T-helper 1 cell treated with Interleukin-12 subunit alpha and Interleukin-12 subunit beta and Interleukin-4 antibody, amounts not matched to agents 30 μg/mL and 1 μg/mL, for 36 hours (primary cell): ENCODE data around the gene ZNF668.

Source experiments
- H3K27ac Mint-ChIP-seq: one replicate; pipeline ENCODE4 v1.8.0; 2021; ENCODE audit warnings: mild to moderate bottlenecking, mixed read lengths
- H3K27me3 Mint-ChIP-seq: one replicate; pipeline ENCODE4 v1.8.0; 2021; ENCODE audit warnings: low read depth, mixed read lengths
- H3K36me3 Mint-ChIP-seq: one replicate; pipeline ENCODE4 v1.8.0; 2021; ENCODE audit warnings: low read depth, mixed read lengths
- H3K4me1 Mint-ChIP-seq: one replicate; pipeline ENCODE4 v1.8.0; 2021; ENCODE audit warnings: low read depth, mixed read lengths
- H3K4me3 Mint-ChIP-seq: one replicate; pipeline ENCODE4 v1.8.0; 2021; ENCODE audit warnings: mild to moderate bottlenecking, moderate library complexity, mixed read lengths
- H3K9me3 Mint-ChIP-seq: one replicate; pipeline ENCODE4 v1.8.0; 2021; ENCODE audit warnings: mixed read lengths

Gene ZNF668

DNA sequence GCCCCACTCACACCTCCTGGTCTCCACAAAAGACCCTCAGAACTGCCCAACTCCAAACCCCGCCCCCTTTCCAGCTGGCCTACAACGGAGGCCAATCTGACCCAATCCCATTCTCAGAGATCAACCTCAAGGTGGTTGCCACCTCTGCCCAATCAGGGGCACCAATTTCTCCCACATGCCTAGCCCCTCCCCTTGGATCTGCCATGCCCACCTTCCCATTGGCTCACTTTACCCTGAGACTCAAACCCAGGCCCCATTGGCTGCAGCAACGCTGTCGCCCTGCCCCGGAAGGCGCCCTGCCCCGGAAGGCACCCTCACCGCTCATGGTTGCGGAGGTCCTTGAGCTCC lies 10.6 kb downstream of the ZNF668 start:
- peaks cover 39% of the 10 kb centered on the region for H3K4me1 Mint-ChIP-seq
- H3K27ac Mint-ChIP-seq = peak overlapping the region; percentile 72
- H3K27me3 Mint-ChIP-seq = no peaks in the 10 kb centered on the region
- H3K4me3 Mint-ChIP-seq = peak overlapping the region; percentile 70
- peaks cover 22% of the 10 kb centered on the region for H3K36me3 Mint-ChIP-seq
- H3K9me3 Mint-ChIP-seq = no peaks in the 10 kb centered on the region

DNA sequence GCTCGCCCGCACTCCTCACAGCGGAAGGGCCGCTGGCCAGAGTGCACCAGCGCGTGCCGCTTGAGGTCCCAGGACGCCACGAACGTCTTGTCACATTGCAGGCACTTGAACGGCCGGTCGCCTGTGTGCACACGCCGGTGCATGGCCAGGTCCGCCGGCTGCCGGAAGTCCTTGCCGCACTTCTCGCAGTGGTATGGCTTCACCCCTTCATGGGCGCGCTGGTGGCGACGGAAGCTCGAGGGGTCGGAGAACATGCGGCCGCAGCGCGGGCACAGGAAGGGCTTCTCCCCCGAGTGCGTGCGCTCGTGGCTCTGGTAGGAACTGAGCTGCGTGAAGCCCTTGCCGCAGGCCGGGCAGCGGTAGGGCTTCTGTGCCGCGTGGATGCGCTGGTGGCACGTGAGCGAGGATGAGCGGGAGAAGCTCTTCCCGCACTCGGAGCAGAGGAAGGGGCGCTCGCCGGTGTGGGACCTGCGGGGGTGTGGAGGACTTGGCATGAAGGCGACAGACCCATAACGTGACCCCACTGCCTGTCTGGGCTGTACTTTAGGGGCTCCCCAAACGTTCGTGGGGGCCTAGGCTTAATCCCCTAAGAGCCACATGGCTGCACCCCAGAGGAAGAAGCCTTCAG lies 12.1 kb downstream of the ZNF668 start:
- Mint-ChIP-seq H3K9me3 (no peaks in the 10 kb centered on the region), H3K4me1 (peaks cover 34% of the 10 kb centered on the region), H3K27ac (no peak overlapping the region), H3K4me3 (no peak overlapping the region), H3K36me3 (peaks cover 22% of the 10 kb centered on the region), H3K27me3 (no peaks in the 10 kb centered on the region)

DNA sequence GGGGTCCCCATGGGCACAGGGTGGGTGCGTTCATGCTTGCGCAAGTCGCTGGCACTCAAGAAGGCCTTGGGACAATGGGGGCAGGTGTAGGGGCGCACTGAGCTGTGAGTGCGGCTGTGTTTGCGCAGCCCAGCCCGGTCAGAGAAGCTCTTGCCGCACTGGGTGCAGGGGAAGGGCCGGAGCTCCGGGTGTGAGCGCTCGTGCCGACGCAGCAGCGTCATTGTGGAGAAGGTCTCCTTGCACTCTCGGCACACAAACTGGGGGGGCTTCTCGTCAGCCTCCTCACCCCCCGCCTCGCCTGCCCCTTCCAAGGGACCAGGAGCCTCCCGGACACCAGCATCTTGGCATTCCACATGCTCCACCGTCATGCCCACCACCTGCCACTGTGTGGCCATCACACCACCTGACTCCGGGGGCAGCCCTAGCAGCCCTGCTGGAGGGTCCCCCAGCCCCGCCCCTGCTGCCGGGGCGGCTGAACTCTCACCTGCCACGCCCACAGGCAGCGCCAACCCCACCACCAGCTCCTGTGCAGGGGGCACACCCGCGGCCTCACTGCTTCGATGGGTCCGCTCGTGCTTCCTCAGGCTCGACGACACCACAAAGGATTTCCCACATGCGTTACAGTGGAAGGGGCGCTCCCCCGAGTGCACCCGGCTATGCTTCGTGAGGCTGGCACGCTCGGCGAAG lies 12.8 kb downstream of the ZNF668 start:
- no peak overlapping the region for H3K4me3 Mint-ChIP-seq
- no peak overlapping the region for H3K27ac Mint-ChIP-seq
- H3K4me1 Mint-ChIP-seq = peaks cover 29% of the 10 kb centered on the region
- H3K27me3 Mint-ChIP-seq = no peaks in the 10 kb centered on the region
- H3K36me3 Mint-ChIP-seq = peaks cover 22% of the 10 kb centered on the region
- no peaks in the 10 kb centered on the region for H3K9me3 Mint-ChIP-seq

DNA sequence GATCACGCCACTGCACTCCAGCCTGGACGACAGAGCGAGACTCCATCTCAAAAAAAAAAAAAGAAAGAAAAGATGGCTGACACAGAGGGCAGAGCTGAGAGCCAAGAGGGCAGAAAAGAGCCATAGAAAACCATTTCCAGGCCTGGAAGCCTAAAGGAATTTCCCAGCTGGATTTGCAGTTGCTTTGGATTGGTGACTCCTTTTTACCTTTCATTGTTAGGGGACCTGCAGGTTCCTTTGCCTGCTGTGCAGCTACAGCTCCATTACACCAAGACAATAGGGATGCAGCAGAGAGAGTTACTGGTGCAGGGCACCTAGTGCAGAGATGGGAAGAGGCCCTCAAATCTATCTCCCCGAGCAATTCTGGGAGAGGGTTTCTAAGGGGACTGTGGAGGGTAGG lies 18.4 kb downstream of the ZNF668 start:
- Mint-ChIP-seq H3K4me3 (no peak overlapping the region), H3K27me3 (no peaks in the 10 kb centered on the region), H3K27ac (no peak overlapping the region), H3K4me1 (peaks cover 4% of the 10 kb centered on the region), H3K9me3 (no peaks in the 10 kb centered on the region), H3K36me3 (peaks cover 12% of the 10 kb centered on the region)

DNA sequence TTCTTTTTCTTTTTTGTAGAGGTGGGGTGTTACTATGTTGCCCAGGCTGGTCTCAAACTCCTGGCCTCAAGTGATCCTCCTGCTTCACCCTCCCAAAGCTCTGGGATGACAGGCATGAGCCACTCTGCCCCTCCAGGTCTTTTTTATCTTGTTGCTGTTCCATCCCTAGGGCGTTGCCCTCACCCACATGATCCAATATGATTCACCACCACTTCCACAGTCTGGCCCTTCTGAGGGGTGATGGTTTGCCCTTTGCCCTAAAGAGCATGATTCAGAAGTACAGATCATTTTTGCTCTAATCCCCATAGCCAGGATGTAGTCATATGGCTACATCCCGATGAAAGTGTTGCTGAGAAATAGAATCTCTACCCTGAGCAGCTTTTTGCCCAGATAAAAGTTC lies 21.9 kb downstream of the ZNF668 start:
- Mint-ChIP-seq H3K27ac (peak overlapping the region; percentile 47), H3K4me1 (peaks cover 4% of the 10 kb centered on the region), H3K36me3 (peaks cover 4% of the 10 kb centered on the region), H3K27me3 (no peaks in the 10 kb centered on the region), H3K9me3 (no peaks in the 10 kb centered on the region), H3K4me3 (no peak overlapping the region)

DNA sequence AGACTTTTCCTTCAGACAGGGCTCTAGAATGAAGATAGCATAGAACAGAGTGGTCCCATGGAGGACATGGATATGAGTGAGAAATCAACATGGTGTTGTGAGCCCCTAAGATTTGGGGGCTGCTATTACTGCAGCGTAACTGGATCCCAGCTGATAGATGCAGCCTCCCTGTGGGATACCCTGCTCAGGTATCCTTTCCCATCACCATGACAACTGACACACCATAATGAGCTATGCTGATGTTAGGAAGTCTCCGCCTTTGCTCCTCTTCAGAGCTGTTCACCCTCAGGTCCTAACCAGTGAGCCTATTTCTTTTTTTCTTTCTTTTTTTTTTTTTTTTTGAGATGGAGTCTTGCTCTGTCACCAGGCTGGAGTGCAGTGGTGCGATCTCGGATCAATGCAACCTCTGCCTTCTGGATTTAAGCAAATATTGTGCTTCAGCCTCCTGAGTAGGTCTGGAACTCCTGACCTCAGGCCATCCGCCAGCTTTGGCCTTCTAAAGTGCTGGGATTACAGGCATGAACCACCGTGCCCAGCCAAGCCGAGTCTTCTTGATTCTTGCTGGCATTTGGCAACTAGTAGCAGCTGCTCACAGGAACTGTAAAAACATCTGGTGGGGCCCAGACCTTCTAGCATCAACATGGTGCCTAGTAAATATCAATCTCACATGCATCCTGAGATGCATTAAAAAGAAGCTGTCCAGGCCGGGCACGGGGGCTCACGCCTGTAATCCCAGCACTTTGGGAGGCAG lies 23.6 kb downstream of the ZNF668 start:
- Mint-ChIP-seq H3K4me1 (peaks cover 4% of the 10 kb centered on the region), H3K27me3 (no peaks in the 10 kb centered on the region), H3K9me3 (no peaks in the 10 kb centered on the region)

DNA sequence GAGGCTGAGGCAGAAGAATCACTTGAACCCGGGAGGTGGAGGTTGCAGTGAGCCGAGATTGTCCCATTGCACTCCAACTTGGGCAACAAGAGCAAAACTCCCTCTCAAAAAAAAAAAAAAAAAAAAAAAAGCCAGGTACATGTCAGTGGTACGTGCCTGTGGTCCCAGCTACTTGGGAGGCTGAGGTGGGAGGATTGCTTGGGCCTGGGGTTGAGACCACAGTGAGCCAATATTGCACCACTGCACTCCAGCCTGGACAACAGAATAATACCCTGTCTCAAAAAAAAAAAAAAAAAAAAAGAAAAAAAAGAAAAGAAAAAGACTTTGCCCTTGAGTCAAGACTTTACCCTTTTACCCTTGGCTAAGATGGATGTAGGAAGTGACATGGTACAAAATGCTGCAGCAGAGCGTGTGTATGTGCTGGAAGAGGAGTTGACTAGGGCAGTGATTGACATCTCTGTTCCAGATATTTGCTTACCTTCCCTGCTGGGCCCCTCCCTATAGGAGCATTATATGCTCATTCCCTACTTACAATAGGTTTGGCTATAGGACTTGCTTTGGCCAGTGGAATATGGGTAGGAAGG lies 30.1 kb downstream of the ZNF668 start:
- H3K27me3 Mint-ChIP-seq = no peaks in the 10 kb centered on the region
- no peak overlapping the region for H3K27ac Mint-ChIP-seq
- H3K36me3 Mint-ChIP-seq = peaks cover 15% of the 10 kb centered on the region
- no peak overlapping the region for H3K4me3 Mint-ChIP-seq
- H3K9me3 Mint-ChIP-seq = no peaks in the 10 kb centered on the region
- no peaks in the 10 kb centered on the region for H3K4me1 Mint-ChIP-seq

More for the DNA sequence above, 23.6 kb downstream of the ZNF668 start:
- Mint-ChIP-seq H3K4me3 (no peak overlapping the region), H3K27ac (no peak overlapping the region), H3K36me3 (peaks cover 1% of the 10 kb centered on the region)

DNA sequence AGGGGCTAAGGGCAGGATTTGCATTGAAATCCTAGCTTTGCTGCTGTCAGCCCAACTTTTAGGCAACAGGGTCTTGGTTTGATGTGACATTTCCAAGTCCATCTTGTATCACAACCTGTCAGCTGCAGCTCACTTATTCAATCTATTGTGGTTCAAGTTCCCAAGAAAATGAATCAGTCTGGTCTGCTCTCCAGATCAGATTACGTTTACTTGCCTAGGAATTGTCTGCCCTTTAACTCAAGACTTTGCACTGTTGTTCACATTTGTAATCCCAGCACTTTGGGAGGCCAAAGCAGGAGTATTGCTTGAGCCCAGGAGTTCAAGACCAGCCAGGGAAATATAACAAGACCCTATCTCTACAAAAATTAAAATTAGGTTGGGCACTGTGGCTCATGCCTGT lies 30.7 kb downstream of the ZNF668 start:
- Mint-ChIP-seq H3K4me3 (no peak overlapping the region), H3K36me3 (peaks cover 21% of the 10 kb centered on the region), H3K27ac (no peak overlapping the region), H3K4me1 (no peaks in the 10 kb centered on the region), H3K27me3 (no peaks in the 10 kb centered on the region), H3K9me3 (no peaks in the 10 kb centered on the region)

DNA sequence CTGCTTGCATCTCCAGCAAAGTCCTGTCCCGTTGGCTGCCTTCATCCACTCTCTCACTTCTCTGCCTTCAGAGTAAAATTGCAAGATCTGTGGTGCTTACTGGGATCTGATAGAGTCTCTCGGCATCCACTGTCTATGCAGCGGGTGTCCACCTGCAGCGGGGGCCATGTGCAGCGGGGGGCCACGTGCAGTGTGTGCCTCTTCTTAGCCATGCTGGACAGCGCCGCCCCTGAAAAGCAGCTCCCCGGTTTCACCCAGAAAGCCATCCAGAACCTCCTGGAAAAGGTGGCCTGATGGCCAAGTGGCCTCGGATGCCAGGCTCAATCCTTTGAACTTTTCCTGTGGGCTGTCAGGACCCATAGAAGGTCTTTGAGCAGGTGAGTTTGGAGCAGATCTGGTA lies 31.2 kb downstream of the ZNF668 start:
- no peaks in the 10 kb centered on the region for H3K27me3 Mint-ChIP-seq
- H3K27ac Mint-ChIP-seq = no peak overlapping the region
- H3K4me1 Mint-ChIP-seq = no peaks in the 10 kb centered on the region
- peaks cover 21% of the 10 kb centered on the region for H3K36me3 Mint-ChIP-seq
- no peaks in the 10 kb centered on the region for H3K9me3 Mint-ChIP-seq
- no peak overlapping the region for H3K4me3 Mint-ChIP-seq

DNA sequence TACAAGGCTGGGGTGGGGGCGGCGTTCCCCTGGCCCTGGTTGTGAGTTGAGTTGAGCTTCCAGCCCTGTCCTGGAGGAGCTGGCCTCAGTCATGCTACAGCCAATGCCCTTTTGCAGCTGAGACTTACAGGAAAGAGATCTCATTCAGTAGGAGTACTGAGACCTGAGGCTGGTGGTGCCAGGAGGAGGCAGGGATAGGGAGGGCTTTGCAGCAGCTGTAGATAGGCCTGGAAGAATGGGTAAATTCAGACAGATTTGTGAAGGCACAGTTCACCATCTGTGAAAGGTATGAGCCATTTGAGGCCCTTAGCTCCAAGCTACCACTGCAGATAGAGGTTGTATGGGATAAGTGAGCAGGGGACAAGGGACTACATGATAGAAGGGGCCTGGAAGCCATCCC lies 35.0 kb downstream of the ZNF668 start:
- no peak overlapping the region for H3K27ac Mint-ChIP-seq
- H3K9me3 Mint-ChIP-seq = no peaks in the 10 kb centered on the region
- H3K27me3 Mint-ChIP-seq = no peaks in the 10 kb centered on the region
- H3K4me3 Mint-ChIP-seq = no peak overlapping the region
- H3K36me3 Mint-ChIP-seq = peaks cover 29% of the 10 kb centered on the region
- H3K4me1 Mint-ChIP-seq = peaks cover 6% of the 10 kb centered on the region

DNA sequence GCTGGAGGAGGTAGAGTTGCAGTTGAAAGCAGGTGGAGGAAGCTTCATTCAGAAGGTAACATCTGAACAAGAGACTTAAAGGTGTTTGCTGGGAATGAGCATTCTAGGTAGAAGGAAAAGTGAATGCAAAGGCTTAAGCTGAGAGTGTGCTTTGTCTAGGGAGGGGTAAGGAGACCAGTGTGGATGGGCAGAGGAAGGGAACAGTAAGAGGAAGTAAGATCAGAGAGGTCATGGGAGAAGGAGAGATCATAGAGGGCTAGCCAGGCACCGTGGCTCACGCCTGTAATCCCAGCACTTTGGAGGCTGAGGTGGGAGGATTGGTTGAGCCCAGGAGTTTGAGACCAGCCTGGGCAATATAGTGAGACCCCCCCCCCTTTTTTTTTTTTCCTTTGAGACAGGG lies 37.3 kb downstream of the ZNF668 start:
- Mint-ChIP-seq H3K4me3 (no peak overlapping the region), H3K36me3 (peaks cover 26% of the 10 kb centered on the region), H3K27me3 (no peaks in the 10 kb centered on the region), H3K9me3 (no peaks in the 10 kb centered on the region), H3K4me1 (peaks cover 15% of the 10 kb centered on the region), H3K27ac (no peak overlapping the region)

DNA sequence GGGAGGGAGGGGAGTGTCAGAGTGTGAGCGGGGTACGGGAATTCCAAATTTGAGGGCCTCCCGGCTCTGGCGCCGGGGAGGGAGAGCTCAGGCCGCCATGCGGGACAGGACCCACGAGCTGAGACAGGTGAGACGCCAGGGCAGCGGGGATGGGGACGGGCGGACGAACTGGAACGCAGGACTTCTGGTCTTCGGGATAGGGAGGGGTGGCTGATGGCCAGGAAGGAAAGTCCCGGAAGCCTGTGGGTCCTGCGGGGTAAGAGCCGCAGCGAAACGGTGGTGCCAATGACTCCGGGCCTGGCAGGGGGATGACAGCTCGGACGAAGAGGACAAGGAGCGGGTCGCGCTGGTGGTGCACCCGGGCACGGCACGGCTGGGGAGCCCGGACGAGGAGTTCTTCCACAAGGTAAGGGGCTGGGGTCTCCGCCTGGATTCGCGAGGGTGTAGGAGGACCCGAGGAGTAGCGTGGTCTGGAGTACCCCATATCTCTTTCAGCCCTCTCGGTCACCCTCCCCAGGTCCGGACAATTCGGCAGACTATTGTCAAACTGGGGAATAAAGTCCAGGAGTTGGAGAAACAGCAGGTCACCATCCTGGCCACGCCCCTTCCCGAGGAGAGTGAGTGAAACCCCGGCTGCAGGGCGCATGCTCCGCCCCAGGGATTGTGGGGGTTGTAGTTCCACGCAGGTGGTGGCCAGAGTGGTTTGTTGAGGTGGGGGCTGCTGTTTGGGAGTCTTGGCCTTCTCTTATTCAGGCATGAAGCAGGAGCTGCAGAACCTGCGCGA lies 40.1 kb downstream of the ZNF668 start:
- no peaks in the 10 kb centered on the region for H3K27me3 Mint-ChIP-seq
- H3K36me3 Mint-ChIP-seq = peaks cover 17% of the 10 kb centered on the region
- H3K27ac Mint-ChIP-seq = peak overlapping the region; percentile 87
- no peaks in the 10 kb centered on the region for H3K9me3 Mint-ChIP-seq
- H3K4me3 Mint-ChIP-seq = peak overlapping the region; percentile 87
- peaks cover 17% of the 10 kb centered on the region for H3K4me1 Mint-ChIP-seq

DNA sequence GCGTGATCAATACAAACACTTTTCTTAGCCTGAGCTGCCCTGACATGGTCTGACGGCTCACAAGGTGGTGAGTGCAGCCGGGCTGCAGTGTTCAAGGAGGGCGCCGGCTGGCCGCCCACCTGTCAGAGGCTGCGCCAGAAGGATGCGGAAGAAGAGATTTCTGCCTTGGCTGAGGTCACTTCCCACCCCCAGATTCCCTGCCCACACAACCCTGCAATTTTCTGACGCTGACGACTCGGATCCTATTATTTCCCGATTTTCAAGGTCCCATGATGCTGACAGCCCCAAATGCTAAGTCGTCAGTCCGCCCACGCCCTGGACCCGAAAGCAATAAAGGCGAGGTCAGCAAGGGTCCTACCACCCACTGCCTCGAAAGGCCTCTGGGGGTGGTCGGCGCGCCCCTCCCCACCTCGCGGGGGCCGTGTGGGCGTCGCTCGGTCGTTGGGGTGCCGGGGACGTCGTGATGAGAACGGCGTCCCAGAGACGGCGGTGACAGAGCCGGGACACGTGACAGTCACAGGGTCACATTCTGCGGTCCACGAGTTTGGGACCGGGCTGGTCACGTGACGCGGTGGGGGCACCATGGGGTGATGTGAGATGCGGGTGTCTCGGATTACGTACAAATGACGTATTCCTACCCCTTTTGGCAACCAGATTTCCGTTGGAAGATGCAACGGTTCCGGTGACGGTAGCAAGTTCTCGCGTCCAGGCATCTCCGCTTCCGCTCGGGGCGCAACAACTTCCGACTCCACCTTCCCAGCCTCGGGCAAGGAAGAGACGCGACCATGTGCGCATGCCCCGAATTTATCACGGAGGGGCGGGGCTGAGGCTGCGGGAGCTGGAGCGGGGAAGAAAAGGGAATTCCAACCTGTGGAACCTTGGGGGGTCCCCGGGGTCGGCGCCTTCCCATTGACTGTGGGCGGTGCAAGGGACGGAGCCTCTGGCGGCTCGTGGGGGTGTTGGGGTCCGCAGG lies 41.0 kb downstream of the ZNF668 start, which contains the start of gene STX4:
STX4 (plus strand) TSS at position 823 of the 973 bp plus-strand sequence. CDS start 248 bp downstream, outside the sequence.
- Mint-ChIP-seq H3K4me1 (peaks cover 17% of the 10 kb centered on the region), H3K4me3 (peak within 1 kb of the TSS; percentile 87), H3K27me3 (no peaks in the 10 kb centered on the region), H3K27ac (peak within 1 kb of the TSS; percentile 87), H3K9me3 (no peaks in the 10 kb centered on the region), H3K36me3 (peaks cover 12% of the 10 kb centered on the region)
